22Rv1 (cell line): ENCODE results near the gene GMDS.

Experiments
- H3K27ac ChIP-seq: fragments of 450-650 bp; 2 replicates; pipeline ENCODE4 v1.5.1; 2017
- CTCF ChIP-seq: fragments of 450-650 bp; IDR thresholded peaks from 2 replicates; pipeline ENCODE4 v1.5.1; 2017; ENCODE audit warnings: mild to moderate bottlenecking
- ZFX ChIP-seq: fragments of 450-650 bp; IDR thresholded peaks from 2 replicates; pipeline ENCODE4 v1.6.1; 2017; ENCODE audit warnings: antibody characterized with exemption, borderline replicate concordance

The GMDS gene

GRCh38 chr6:1575210-1576041 lies 670.0 kb downstream of the GMDS start:
- H3K27ac ChIP-seq = no peak overlapping the region
- TF ChIP-seq CTCF = no peak
- no peak for TF ChIP-seq ZFX

GRCh38 chr6:1574890-1575209 lies 670.6 kb downstream of the GMDS start:
- H3K27ac ChIP-seq = no peak overlapping the region
- TF ChIP-seq CTCF (no peak), ZFX (no peak)

- TF ChIP-seq CTCF (no peak), ZFX (no peak)
- H3K27ac ChIP-seq = no peak overlapping the region
Observed at GRCh38 chr6:1574083-1574761, 671.2 kb downstream of the GMDS start.
